ENCODE measurements around the gene STH.

STH gene, protein sequence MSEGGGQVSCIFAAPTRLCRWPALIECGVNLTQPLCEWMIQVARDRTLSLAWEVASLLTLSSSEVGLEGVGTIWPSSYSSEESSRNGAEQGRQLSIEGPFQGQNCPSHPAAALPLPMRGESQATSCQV

DNA sequence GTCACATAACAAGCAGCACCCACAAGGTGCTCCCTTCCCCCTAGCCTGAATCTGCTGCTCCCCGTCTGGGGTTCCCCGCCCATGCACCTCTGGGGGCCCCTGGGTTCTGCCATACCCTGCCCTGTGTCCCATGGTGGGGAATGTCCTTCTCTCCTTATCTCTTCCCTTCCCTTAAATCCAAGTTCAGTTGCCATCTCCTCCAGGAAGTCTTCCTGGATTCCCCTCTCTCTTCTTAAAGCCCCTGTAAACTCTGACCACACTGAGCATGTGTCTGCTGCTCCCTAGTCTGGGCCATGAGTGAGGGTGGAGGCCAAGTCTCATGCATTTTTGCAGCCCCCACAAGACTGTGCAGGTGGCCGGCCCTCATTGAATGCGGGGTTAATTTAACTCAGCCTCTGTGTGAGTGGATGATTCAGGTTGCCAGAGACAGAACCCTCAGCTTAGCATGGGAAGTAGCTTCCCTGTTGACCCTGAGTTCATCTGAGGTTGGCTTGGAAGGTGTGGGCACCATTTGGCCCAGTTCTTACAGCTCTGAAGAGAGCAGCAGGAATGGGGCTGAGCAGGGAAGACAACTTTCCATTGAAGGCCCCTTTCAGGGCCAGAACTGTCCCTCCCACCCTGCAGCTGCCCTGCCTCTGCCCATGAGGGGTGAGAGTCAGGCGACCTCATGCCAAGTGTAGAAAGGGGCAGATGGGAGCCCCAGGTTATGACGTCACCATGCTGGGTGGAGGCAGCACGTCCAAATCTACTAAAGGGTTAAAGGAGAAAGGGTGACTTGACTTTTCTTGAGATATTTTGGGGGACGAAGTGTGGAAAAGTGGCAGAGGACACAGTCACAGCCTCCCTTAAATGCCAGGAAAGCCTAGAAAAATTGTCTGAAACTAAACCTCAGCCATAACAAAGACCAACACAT lies at the start of gene STH:
Gene STH, plus strand, starts transcription at position 264 of the 913 bp plus-strand sequence. Its CDS starts 30 bp downstream, at position 294.
- no peak within 1 kb of the TSS for H3K4me3 ChIP-seq (replicated peaks; ENCODE audit: low read depth, low read length)
- TF ChIP-seq, protein P1, sequence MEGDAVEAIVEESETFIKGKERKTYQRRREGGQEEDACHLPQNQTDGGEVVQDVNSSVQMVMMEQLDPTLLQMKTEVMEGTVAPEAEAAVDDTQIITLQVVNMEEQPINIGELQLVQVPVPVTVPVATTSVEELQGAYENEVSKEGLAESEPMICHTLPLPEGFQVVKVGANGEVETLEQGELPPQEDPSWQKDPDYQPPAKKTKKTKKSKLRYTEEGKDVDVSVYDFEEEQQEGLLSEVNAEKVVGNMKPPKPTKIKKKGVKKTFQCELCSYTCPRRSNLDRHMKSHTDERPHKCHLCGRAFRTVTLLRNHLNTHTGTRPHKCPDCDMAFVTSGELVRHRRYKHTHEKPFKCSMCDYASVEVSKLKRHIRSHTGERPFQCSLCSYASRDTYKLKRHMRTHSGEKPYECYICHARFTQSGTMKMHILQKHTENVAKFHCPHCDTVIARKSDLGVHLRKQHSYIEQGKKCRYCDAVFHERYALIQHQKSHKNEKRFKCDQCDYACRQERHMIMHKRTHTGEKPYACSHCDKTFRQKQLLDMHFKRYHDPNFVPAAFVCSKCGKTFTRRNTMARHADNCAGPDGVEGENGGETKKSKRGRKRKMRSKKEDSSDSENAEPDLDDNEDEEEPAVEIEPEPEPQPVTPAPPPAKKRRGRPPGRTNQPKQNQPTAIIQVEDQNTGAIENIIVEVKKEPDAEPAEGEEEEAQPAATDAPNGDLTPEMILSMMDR (IDR thresholded peaks at IDR 0.05; ENCODE audit: low read depth, low read length, missing control alignments) = no peak
- no peak for DNase-seq (ENCODE audit: extremely low read depth, low read depth)

- no peak for DNase-seq (ENCODE audit: extremely low read depth, low read depth)
- H3K4me3 ChIP-seq (replicated peaks; ENCODE audit: low read depth, low read length) = no peak overlapping the region
- TF ChIP-seq, protein P1 (IDR thresholded peaks at IDR 0.05; ENCODE audit: low read depth, low read length, missing control alignments) = no peak
Measured at GRCh38 chr17:45949755-45950320, 49.2 kb upstream of the STH start.

DNA sequence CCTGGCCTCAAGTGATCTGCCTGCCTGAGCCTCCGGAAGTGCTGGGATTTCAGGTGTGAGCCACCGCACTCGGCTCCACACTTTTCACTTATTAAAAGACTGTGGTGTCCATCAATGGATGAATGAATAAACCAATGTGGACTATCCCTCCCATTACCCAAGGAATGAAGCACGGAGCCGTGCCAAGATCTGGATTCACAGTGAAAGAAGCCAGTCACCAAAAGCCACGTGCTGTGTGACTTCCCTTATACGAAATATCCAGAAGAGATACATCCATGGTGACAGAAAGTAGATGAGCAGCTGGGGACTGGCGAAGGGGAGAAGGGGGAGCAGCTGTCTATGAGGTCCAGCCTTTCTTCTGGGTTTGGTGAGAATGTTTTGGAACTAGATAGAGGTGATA lies 48.2 kb upstream of the STH start:
- H3K4me3 ChIP-seq (replicated peaks; ENCODE audit: low read depth, low read length) = no peak overlapping the region
- TF ChIP-seq, protein P1 (IDR thresholded peaks at IDR 0.05; ENCODE audit: low read depth, low read length, missing control alignments) = no peak
- no peak for DNase-seq (ENCODE audit: extremely low read depth, low read depth)

DNA sequence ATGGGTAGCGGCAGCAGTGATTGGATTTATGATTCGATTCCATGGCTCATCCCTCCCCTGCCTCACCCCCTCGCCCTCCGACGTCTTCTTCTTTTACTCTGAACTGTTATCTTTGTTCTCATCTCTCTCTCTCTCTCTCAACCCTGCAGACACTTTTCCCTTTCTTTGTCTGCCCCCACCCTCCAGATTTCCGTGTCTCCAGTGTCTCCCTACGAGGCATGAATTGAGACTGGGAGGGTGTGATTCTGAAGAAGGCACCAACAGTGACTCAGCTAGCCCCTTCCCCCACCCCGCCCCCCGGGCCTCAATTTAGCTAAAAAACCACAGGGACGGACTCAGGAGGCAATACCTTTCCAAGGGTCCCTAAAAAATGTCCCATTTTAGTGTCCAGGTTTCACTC lies 47.6 kb upstream of the STH start:
- DNase-seq (ENCODE audit: extremely low read depth, low read depth) = no peak
- TF ChIP-seq, protein P1 (IDR thresholded peaks at IDR 0.05; ENCODE audit: low read depth, low read length, missing control alignments) = no peak
- no peak overlapping the region for H3K4me3 ChIP-seq (replicated peaks; ENCODE audit: low read depth, low read length)

DNA sequence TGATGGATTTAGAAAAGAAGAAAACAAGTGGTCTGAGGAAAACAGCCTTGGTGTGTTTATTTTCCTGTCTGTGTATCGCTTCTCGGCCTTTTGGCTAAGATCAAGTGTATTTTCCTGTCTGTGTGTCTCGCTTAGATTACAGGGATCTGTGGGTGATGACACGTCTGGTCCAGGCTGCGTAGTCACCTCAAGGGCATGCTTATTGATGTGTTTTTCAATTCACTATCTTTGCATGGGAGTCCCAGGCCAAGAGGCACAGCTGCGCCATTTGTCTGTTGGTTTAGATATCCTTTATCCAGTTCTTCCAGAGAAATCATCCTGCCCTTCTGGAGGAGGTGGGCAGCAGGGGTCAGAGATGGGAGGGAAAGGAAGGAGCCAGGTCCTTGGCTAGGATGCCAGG lies 47.1 kb upstream of the STH start:
- TF ChIP-seq, protein P1 (IDR thresholded peaks at IDR 0.05; ENCODE audit: low read depth, low read length, missing control alignments) = no peak
- no peak overlapping the region for H3K4me3 ChIP-seq (replicated peaks; ENCODE audit: low read depth, low read length)
- DNase-seq (ENCODE audit: extremely low read depth, low read depth) = no peak

- no peak overlapping the region for H3K4me3 ChIP-seq (replicated peaks; ENCODE audit: low read depth, low read length)
- DNase-seq (ENCODE audit: extremely low read depth, low read depth) = no peak
- TF ChIP-seq, protein P1 (IDR thresholded peaks at IDR 0.05; ENCODE audit: low read depth, low read length, missing control alignments) = no peak
Measured at GRCh38 chr17:45952814-45953320, 46.2 kb upstream of the STH start.

All from HFF-Myc (cell line).